ENCODE results near the gene PPA1. TPM values are rescaled to one million over a fixed set of nuclear protein-coding genes. Genes with fewer than 3 reads are reported as not detected.

Gene PPA1
- total and polyA plus RNA-seq, 2 of the 4 experiments (the other 2 are of a cell fraction): 78.6 to 102 TPM

DNA sequence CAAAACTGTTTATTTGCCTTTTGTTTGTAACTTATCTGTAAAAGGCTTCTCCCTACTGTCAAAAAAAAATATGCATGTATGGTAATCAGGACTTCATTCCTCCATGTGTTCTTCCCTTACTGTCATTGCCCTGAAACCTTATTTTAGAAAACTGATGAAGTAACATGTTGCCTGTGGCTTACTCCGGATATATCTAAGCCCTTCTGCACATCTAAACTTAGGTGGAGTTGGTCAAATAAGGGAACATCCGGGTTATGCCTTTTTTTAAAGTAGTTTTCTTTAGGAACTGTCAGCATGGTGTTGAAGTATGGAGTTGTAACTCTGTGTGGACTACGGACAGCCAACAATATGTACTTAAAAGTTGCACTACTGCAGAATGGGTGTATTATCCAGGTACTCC lies 69.1 kb downstream of the PPA1 start:
- ATAC-seq (ENCODE audit: low read depth) (no peak), DNase-seq (no peak)
- Histone ChIP-seq H2BK120ac (ENCODE audit: low read depth, low read length) (no peak overlapping the region), H3K18ac (ENCODE audit: low read depth, low read length) (no peak overlapping the region), H3K27ac (ENCODE audit: insufficient read depth, low read length) (no peak overlapping the region), H2BK15ac (ENCODE audit: low read depth, low read length) (no peak overlapping the region), H3K27me3 (ENCODE audit: control insufficient read depth, insufficient read depth, low read length) (no peaks in the 10 kb centered on the region), H3K9me1 (ENCODE audit: insufficient read depth, low read length) (peaks cover 12% of the 10 kb centered on the region), H2AK5ac (ENCODE audit: low read depth, low read length) (no peak overlapping the region), H3K36me3 (ENCODE audit: control insufficient read depth, insufficient read depth, low read length) (peaks cover 19% of the 10 kb centered on the region), H2AFZ (replicated peaks; ENCODE audit: low read length, poor library complexity) (no peak overlapping the region), H3K4me1 (ENCODE audit: control insufficient read depth, insufficient read depth, low read length) (peaks cover 14% of the 10 kb centered on the region), H3K4me3 (ENCODE audit: insufficient read depth, low read depth, low read length) (no peak overlapping the region), H4K8ac (ENCODE audit: low read depth in 2 of 2, low read length in 2 of 2) (no peak overlapping the region), H3K9ac (ENCODE audit: low read depth, low read length) (no peak overlapping the region), H3K4me2 (ENCODE audit: low read depth, low read length) (no peak overlapping the region), H2BK20ac (ENCODE audit: low read depth, low read length) (no peak overlapping the region), H4K5ac (ENCODE audit: low read depth, low read length) (no peak overlapping the region), H4K91ac (ENCODE audit: insufficient read depth, low read depth, low read length) (no peak overlapping the region), H3K56ac (ENCODE audit: extremely low read depth, insufficient read depth, low read length) (no peak overlapping the region), H3K14ac (replicated peaks; ENCODE audit: low read depth, low read length) (no peak overlapping the region), H4K20me1 (ENCODE audit: insufficient read depth, low read length) (peaks cover 90% of the 10 kb centered on the region), H2BK5ac (ENCODE audit: low read depth, low read length, poor library complexity, severe bottlenecking) (no peak overlapping the region), H3K79me1 (ENCODE audit: low read depth in 1 of 2, low read length in 2 of 2) (peaks cover 12 to 61% of the 10 kb centered on the region in 2 experiments; a peak in 3 of 4 replicates), H2AK9ac (replicated peaks; ENCODE audit: low read depth, low read length, poor library complexity) (no peak overlapping the region), H3K23ac (ENCODE audit: low read depth, low read length) (peak overlapping the region; percentile 49; the same call in 1 of the 2 replicates), H3K4ac (ENCODE audit: low read depth, low read length) (no peak overlapping the region), H3K9me3 (ENCODE audit: control insufficient read depth, insufficient read depth, low read length) (no peaks in the 10 kb centered on the region)
- CTCF ChIA-PET: no interaction called here
- POLR2A ChIA-PET (ENCODE audit: unreplicated experiment): no interaction called here
- intact Hi-C loops (cut with micrococcal nuclease) (no loop called here), in situ Hi-C loops (cut with MboI; ENCODE audit: low sequenced_read_pairs) (no loop called here), dilution Hi-C loops (cut with HindIII; ENCODE audit: low sequenced_read_pairs, unreplicated experiment) (no loop called here)
- no CpG with 5 or more reads among the region's 3 CpGs for WGBS, 2 experiments (ENCODE audit: extremely low coverage in 2 of 2, insufficient read length in 1 of 2)
- no peak for TF ChIP-seq MXI1 (IDR thresholded peaks at IDR 0.05; ENCODE audit: borderline replicate concordance, low read depth, low read length)
- no peak for TF ChIP-seq MAZ (IDR thresholded peaks at IDR 0.05; ENCODE audit: borderline replicate concordance, low read depth, low read length)
- no peak for TF ChIP-seq RCOR1 (IDR thresholded peaks at IDR 0.05; ENCODE audit: insufficient replicate concordance, low read length)
- TF ChIP-seq CEBPB (IDR thresholded peaks at IDR 0.05; ENCODE audit: low read depth, low read length): no peak
- TF ChIP-seq, protein P1, sequence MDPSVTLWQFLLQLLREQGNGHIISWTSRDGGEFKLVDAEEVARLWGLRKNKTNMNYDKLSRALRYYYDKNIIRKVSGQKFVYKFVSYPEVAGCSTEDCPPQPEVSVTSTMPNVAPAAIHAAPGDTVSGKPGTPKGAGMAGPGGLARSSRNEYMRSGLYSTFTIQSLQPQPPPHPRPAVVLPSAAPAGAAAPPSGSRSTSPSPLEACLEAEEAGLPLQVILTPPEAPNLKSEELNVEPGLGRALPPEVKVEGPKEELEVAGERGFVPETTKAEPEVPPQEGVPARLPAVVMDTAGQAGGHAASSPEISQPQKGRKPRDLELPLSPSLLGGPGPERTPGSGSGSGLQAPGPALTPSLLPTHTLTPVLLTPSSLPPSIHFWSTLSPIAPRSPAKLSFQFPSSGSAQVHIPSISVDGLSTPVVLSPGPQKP (IDR thresholded peaks at IDR 0.05; ENCODE audit: borderline replicate concordance, low read depth, low read length): no peak
- no peak for TF ChIP-seq BHLHE40 (IDR thresholded peaks at IDR 0.05; ENCODE audit: low read depth, low read length)
- no peak for TF ChIP-seq POLR2A (IDR thresholded peaks at IDR 0.05; ENCODE audit: low read depth, low read length)
- TF ChIP-seq, protein P2, sequence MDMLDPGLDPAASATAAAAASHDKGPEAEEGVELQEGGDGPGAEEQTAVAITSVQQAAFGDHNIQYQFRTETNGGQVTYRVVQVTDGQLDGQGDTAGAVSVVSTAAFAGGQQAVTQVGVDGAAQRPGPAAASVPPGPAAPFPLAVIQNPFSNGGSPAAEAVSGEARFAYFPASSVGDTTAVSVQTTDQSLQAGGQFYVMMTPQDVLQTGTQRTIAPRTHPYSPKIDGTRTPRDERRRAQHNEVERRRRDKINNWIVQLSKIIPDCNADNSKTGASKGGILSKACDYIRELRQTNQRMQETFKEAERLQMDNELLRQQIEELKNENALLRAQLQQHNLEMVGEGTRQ (IDR thresholded peaks at IDR 0.05; ENCODE audit: low read depth, low read length): no peak
- no peak for TF ChIP-seq SMC3 (IDR thresholded peaks at IDR 0.05; ENCODE audit: low read depth, low read length)
- TF ChIP-seq CHD1 (IDR thresholded peaks at IDR 0.05; ENCODE audit: low read depth, low read length): no peak
- TF ChIP-seq FOS (IDR thresholded peaks at IDR 0.05; ENCODE audit: low read depth, low read length): no peak
- TF ChIP-seq, protein P3, sequence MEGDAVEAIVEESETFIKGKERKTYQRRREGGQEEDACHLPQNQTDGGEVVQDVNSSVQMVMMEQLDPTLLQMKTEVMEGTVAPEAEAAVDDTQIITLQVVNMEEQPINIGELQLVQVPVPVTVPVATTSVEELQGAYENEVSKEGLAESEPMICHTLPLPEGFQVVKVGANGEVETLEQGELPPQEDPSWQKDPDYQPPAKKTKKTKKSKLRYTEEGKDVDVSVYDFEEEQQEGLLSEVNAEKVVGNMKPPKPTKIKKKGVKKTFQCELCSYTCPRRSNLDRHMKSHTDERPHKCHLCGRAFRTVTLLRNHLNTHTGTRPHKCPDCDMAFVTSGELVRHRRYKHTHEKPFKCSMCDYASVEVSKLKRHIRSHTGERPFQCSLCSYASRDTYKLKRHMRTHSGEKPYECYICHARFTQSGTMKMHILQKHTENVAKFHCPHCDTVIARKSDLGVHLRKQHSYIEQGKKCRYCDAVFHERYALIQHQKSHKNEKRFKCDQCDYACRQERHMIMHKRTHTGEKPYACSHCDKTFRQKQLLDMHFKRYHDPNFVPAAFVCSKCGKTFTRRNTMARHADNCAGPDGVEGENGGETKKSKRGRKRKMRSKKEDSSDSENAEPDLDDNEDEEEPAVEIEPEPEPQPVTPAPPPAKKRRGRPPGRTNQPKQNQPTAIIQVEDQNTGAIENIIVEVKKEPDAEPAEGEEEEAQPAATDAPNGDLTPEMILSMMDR (conservative IDR thresholded peaks at IDR 0.05; ENCODE audit: low read depth, low read length): no peak
- TF ChIP-seq NFE2L2 (IDR thresholded peaks at IDR 0.05; ENCODE audit: low read depth, low read length): no peak
- no peak for TF ChIP-seq MAFK (IDR thresholded peaks at IDR 0.05; ENCODE audit: low read depth, low read length)
- TF ChIP-seq RAD21 (IDR thresholded peaks at IDR 0.05; ENCODE audit: low read length): no peak
- no peak for TF ChIP-seq RFX5 (IDR thresholded peaks at IDR 0.05; ENCODE audit: low read depth, low read length)
- BruUV-seq (replicated peaks): no TSS peak

Data from IMR-90 (cell line).